IPS-NIHi7 (cell line): ENCODE results near the gene GTF2H3.
"Not testable (repeated sequence)": the region's sequence is repeated elsewhere in the genome, so short reads cannot be mapped to it uniquely, and the experiment has no call there.

ENCODE experiments used
- DNase-seq: peaks from one replicate; pipeline ENCODE4 v3.0.0; 2012; ENCODE audit warnings: mixed read lengths; ENCODE audit errors: extremely low spot score

The GTF2H3 gene

GRCh38 chr12:123633379-123634141 lies at the start of gene GTF2H3, which contains the start of gene EIF2B1:
Gene GTF2H3, plus strand, starts transcription at chr12:123633829. Its CDS starts 31 bp downstream, at chr12:123633860.
Gene EIF2B1, minus strand, starts transcription at chr12:123633686. Its CDS starts 129 bp downstream, at chr12:123633557.
- DNase-seq = peak; percentile 100

DNA sequence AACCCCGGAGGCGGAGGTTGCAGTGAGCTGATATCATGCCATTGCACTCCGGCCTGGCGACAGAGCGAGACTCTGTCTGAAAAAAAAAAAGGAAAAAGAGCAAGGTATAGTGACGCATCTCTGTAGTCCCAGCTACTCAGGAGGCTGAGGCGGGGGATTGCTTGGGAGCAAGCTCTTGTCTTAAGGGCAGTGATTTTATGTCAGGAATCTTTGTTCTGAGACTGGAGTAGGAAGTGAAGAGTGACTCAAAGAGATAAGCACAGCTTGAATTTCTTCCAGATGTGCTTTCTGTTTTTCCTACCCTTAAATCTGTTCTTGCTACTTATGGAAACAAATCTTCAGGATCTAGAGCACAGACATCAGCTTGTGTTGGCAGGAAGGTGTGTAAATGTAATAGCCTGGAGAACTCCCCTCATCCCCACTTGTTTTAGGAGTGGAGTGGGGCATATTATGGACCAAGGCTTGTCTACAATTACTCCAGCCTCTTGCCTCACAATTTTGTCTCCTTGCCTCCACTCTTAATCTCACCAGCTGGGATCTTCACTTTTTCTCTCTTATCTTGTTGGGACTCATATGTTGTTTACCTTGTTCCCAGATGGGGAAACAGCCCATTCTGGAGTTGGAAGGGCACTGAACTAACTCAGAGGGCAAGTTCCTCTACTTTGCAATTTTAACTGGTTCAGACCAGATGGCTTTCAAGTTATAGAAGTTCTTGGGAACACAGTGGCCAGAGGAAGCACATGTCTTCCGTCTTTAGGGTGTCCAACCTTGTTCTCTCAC lies 41.7 kb upstream of the GTF2H3 start:
- DNase-seq = no peak

DNA sequence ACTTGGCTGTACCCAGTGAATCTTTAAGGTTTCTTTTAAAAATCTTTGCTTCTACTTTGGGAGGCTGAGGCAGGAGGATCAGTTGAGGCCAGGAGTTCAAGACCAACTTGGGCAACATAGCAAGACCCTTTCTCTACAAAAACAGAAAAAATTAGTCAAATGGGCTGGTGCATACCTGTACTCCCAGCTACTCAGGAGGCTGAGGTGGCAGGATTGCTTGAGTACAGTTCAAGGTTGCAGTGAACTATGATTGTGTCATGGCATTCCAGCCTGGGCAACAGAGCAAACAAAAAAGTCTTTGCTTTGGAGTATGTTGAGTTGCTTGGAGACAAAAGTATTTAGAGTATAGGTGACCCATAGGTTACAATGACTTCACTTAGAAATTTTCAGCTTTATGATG lies 37.9 kb upstream of the GTF2H3 start:
- DNase-seq = no peak

GRCh38 chr12:123597100-123597499 lies 36.5 kb upstream of the GTF2H3 start:
- DNase-seq = no peak

GRCh38 chr12:123598522-123598921 lies 35.1 kb upstream of the GTF2H3 start:
- DNase-seq = no peak

DNA sequence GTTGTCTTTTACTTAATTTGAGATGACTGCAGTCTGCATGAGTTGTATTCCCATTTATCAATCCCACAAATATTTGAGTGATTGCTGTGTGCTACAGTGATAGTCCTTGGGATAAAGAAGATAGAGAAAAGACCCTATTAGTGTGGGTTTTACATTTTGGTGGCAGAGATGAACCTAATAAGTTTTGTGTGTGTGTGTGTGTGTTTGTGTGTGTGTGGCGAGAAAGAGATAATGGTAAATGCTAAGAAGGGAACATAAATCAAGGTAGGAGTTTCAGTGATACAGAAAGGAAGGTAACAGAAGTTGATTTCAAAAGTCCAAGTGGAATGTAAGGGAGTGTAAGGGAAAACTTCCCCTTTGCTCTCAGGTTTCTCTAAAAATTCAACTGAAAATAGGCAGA lies 34.3 kb upstream of the GTF2H3 start:
- DNase-seq = no peak

DNA sequence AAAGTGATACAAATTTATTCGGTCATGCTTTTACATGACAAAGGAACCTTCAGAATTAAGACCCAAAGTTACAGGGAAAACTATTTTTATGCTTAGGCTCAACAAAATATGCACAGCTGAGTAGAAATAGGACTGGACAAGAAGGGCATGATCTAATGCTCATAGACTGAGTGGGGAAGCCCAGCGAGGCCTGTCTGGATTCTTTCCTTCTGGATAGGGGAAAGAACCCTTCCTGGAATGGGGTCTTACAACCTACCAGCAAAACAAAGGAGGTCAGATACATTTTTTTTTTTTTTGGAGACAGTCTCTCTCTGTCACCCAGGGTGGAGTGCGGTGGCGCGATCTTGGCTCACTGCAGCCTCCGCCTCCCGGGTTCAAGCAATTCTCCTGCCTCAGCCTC lies 33.9 kb upstream of the GTF2H3 start:
- no peak for DNase-seq

- DNase-seq = peak; percentile 87
These were observed 31.8 kb upstream of the GTF2H3 start, which contains the start of gene DDX55 for GRCh38 chr12:123601602-123602489. Gene DDX55, plus strand, starts transcription at chr12:123602099. Its CDS starts 50 bp downstream, at chr12:123602149.

DNA sequence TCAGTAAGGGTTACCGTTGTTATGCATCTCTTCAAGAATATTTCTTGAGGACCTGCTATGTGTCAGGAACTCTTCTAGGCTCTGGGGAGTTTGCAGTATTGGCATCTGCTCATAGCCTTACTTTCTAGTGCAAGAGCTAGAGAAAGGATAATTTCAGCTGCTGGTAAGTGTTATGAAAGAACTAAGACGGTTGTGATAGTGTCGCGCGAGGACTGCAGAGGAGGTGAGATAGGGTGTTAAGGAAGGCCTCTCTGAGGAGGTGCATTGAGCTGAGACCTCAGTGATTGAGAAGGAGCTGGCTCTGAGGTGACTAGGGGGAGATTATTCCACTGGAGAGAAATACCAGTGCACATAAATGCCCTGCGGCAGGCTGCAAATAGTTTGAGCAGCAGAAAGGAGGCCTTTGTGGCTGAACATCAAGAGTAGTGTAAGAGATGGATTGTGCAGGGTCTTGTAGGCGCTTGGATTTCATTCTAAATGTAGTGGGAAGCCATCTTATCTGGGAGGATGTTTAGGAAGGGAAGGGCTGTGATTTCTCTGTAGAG lies 30.9 kb upstream of the GTF2H3 start:
- no peak for DNase-seq

DNA sequence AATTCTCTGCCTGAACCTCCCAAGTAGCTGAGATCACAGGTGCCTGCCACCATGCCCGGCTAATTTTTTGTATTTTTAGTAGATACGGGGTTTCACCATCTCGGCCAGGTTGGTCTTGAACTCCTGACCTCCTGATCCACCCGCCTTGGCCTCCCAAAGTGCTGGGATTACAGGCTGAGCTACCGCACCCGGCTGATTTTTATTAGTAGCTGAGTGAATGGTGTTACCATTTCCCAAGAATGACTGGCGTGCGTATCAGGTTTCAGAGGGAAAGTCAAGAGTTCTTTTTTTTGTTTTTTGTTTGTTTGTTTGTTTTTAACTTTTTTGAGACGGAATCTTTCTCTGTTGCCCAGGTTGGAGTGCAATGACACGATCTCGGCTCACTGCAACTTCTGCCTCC lies 30.1 kb upstream of the GTF2H3 start:
- not testable (repeated sequence) for DNase-seq

DNA sequence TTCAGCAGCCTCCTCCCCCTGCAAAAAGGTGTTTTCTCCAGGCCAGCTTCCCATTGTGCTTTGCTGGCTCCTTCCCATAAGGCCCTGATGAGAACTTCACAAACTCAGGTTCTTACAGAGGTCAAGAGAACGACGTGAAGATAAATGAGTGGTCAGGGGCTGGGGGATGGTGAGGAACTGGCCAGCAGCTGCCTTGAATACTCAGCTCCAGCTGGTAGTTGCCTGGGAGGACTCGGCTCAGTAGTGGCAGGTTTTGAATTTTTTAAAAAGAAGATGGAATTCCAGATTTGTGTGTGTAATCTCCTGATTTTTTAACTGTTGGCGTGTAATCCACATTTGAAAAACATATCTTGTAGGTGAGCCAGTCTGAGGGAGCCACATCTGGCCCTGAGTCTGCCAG lies 25.9 kb upstream of the GTF2H3 start:
- DNase-seq = no peak

GRCh38 chr12:123608182-123608581 lies 25.4 kb upstream of the GTF2H3 start:
- DNase-seq = no peak

DNA sequence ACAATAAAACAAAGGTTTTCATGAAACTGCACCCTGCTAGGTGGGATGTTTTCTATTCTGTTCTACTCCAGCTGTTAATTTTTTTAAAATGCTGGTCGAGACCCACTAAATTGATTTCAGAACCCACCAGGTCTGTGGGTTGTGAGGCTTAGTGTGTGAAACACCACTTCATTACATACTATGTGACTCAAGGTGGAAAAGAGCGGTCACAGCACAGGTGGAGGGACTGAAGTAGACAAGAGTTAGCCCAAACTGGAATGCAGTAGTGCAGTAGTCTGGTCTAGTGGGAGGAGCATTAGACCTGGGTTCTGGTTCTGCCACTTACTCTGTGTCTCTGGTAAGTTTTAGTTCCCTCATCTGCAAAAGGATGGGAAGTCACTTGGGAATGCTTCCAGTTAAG lies 19.5 kb upstream of the GTF2H3 start:
- DNase-seq = no peak

GRCh38 chr12:123614531-123614930 lies 19.1 kb upstream of the GTF2H3 start:
- no peak for DNase-seq

GRCh38 chr12:123617144-123617543 lies 16.5 kb upstream of the GTF2H3 start:
- no peak for DNase-seq

DNA sequence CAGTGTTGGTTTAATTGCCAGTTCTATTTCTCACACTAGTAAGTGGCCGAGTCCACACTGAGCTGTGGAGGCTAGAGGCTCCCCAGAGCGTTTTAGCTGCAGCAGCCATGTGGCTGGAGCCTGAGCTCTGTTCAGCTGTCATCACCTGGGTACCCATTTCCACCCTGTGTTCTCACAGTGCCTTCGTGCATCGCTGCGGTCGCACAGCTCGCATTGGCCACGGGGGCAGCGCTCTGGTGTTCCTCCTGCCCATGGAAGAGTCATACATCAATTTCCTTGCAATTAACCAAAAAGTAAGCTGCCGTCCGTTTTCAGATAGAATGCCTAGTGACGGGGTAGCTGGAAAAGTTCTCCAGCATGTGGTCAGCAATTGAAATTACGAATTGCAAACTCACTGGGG lies 16.0 kb upstream of the GTF2H3 start:
- DNase-seq = no peak

DNA sequence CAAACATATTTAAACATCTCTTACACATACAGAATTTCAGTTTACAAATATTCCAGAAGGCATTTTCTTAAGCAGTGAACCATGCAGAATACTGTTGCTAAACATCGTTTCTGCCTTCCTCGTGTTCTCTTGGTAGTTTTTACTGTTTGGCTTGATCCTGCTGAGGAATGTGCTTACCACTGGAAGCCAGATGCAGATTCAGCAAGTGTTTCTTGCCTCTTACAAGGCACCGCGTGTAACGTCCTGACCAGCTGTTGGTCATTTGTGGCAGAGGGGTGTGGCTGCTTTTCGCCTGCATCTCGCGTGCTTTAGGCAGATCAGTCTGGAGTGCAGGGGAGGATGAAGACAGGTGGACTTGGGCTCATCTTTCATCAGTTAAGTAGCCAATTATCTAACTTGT lies 12.5 kb upstream of the GTF2H3 start:
- no peak for DNase-seq

- DNase-seq = no peak
These were observed 11.8 kb upstream of the GTF2H3 start for GRCh38 chr12:123621619-123622530.

GRCh38 chr12:123634142-123634561 lies 523 bp downstream of the GTF2H3 start:
- no peak for DNase-seq

DNA sequence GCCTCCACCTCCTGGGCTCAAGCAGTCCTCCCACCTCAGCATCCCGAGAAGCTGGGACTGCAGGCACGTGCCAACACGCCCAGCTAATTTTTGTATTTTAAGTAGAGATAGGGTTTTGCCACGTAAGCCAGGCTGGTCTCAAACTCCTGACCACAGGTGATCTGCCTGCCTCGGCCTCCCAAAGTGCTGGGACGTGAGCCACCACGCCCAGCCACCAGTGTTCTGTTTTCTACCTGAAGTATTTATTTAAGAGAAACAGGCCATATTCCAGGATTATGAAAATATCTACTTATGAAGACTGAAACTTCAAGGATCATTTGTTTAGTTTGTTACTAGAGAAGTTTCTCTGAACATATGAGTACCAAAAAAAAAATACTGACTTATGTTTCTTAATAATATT lies 10.3 kb downstream of the GTF2H3 start:
- DNase-seq = no peak

- no peak for DNase-seq
These were observed 11.8 kb downstream of the GTF2H3 start for GRCh38 chr12:123645380-123645779.
